ENCODE data around the gene TEX53. TPM values are rescaled to one million over a fixed set of nuclear protein-coding genes. Genes with fewer than 3 reads are reported as not detected.

Gene TEX53
- total RNA-seq, 1 experiment from 2014 or later = not detected

- TF ChIP-seq ZBTB33 (IDR thresholded peaks at IDR 0.05; ENCODE audit: extremely low read depth, insufficient replicate concordance, low read length) = no peak
- no peak for TF ChIP-seq CTCF (IDR thresholded peaks at IDR 0.05 in 2 of 3, conservative IDR thresholded peaks at IDR 0.05 in 1 of 3; ENCODE audit: borderline replicate concordance in 1 of 3, insufficient read depth in 1 of 3, low read depth in 2 of 3, low read length in 2 of 3)
- TF ChIP-seq ELF1 (IDR thresholded peaks at IDR 0.05; ENCODE audit: borderline replicate concordance, low read depth) = no peak
- no peak for TF ChIP-seq FOSL1 (IDR thresholded peaks at IDR 0.05; ENCODE audit: low read depth)
- no peak for TF ChIP-seq POLR2AphosphoS5 (IDR thresholded peaks at IDR 0.05; ENCODE audit: low read depth, low read length)
- TF ChIP-seq SRF (IDR thresholded peaks at IDR 0.05; ENCODE audit: low read depth) = no peak
- no peak for TF ChIP-seq ZFX (IDR thresholded peaks at IDR 0.05)
- TF ChIP-seq ATF3 (IDR thresholded peaks at IDR 0.05) = no peak
These were observed 28.0 kb downstream of the TEX53 start (continued) for GRCh38 chr9:114629563-114630090.

- no peak for TF ChIP-seq ELF1 (IDR thresholded peaks at IDR 0.05; ENCODE audit: borderline replicate concordance, low read depth)
- H4K20me1 ChIP-seq (ENCODE audit: insufficient read depth) = no peaks in the 10 kb centered on the region
- H3K9me2 ChIP-seq (ENCODE audit: insufficient read depth) = no peaks in the 10 kb centered on the region
- H3K4me1 ChIP-seq (ENCODE audit: control insufficient read depth in 1 of 2, insufficient read depth in 2 of 2, low read length in 2 of 2) = no peaks in the 10 kb centered on the region
- no peaks in the 10 kb centered on the region for H3K79me2 ChIP-seq (ENCODE audit: insufficient read depth, low read length)
- ChIA-PET CTCF (no interaction called here), POLR2A (no interaction called here), RAD21 (ENCODE audit: low non-redundant PET in 1 of 2, low total read pairs in 2 of 2, uncharacterized antibody in 2 of 2, unreplicated experiment in 2 of 2) (no interaction called here)
- H3K27ac ChIP-seq (ENCODE audit: low read depth, low read length) = no peak overlapping the region
- no peaks in the 10 kb centered on the region for H3K9me3 ChIP-seq (ENCODE audit: control insufficient read depth in 1 of 2, insufficient read depth in 1 of 2, low read depth in 1 of 2, low read length in 2 of 2)
- no peak for ATAC-seq
- DNase-seq (ENCODE audit: low read depth, low spot score) = no peak
- no peak overlapping the region for H2AFZ ChIP-seq (ENCODE audit: low read depth, low read length, poor library complexity, severe bottlenecking)
- H3K9ac ChIP-seq (ENCODE audit: low read length) = no peak overlapping the region
- no peak overlapping the region for H3K4me2 ChIP-seq (ENCODE audit: low read length)
- H3K27me3 ChIP-seq (ENCODE audit: insufficient read depth, low read length) = no peaks in the 10 kb centered on the region
- peaks cover 0 to 3% of the 10 kb centered on the region in 2 experiments; a peak in 1 of 4 replicates for H3K36me3 ChIP-seq (ENCODE audit: control insufficient read depth in 1 of 2, insufficient read depth in 2 of 2, low read length in 2 of 2)
- BruUV-seq (replicated peaks) = no TSS peak
- intact Hi-C loops (cut with micrococcal nuclease) = no loop called here
- no peak overlapping the region for H3K4me3 ChIP-seq (replicated peaks in 1 of 2; ENCODE audit: low read depth in 1 of 2, low read length in 2 of 2)
These were observed 30.1 kb downstream of the TEX53 start for GRCh38 chr9:114627553-114627952.
